Measurements from ENCODE around the gene ITGA11.

Gene ITGA11

GRCh38 chr15:68447976-68448755, 16.2 kb upstream of the ITGA11 start:
- Histone ChIP-seq H3K36me3 (ENCODE audit: control insufficient read depth in 2 of 2, insufficient read depth in 2 of 2, low read length in 2 of 2) (no peaks in the 10 kb centered on the region), H3K9me3 (ENCODE audit: control insufficient read depth in 2 of 2, low read length in 2 of 2) (peaks cover 0 to 3% of the 10 kb centered on the region in 2 donors), H3K4me1 (ENCODE audit: control insufficient read depth, insufficient read depth, low read length) (no peaks in the 10 kb centered on the region), H3K4me3 (ENCODE audit: low read length in 2 of 2) (no peak overlapping the region), H3K27me3 (ENCODE audit: control insufficient read depth in 1 of 2, insufficient read depth in 2 of 2, low read length in 2 of 2) (peaks cover 7 to 14% of the 10 kb centered on the region in 2 donors), H3K9ac (ENCODE audit: low read length in 2 of 2) (no peak overlapping the region), H3K27ac (ENCODE audit: low read length) (no peak overlapping the region)

GRCh38 chr15:68447209-68447608, 15.2 kb upstream of the ITGA11 start:
- no peaks in the 10 kb centered on the region for H3K36me3 ChIP-seq (ENCODE audit: control insufficient read depth in 2 of 2, insufficient read depth in 2 of 2, low read length in 2 of 2)
- no peak overlapping the region for H3K4me3 ChIP-seq (ENCODE audit: low read length in 2 of 2)
- H3K27me3 ChIP-seq (ENCODE audit: control insufficient read depth in 1 of 2, insufficient read depth in 2 of 2, low read length in 2 of 2), result peaks cover 7 to 14% of the 10 kb centered on the region in 2 donors
- H3K27ac ChIP-seq (ENCODE audit: low read length), result no peak overlapping the region
- H3K9ac ChIP-seq (ENCODE audit: low read length in 2 of 2), result no peak overlapping the region
- H3K4me1 ChIP-seq (ENCODE audit: control insufficient read depth, insufficient read depth, low read length), result no peaks in the 10 kb centered on the region
- H3K9me3 ChIP-seq (ENCODE audit: control insufficient read depth in 2 of 2, low read length in 2 of 2), result peaks cover 0 to 3% of the 10 kb centered on the region in 2 donors

- Histone ChIP-seq H3K27ac (ENCODE audit: low read length) (no peak overlapping the region), H3K9ac (ENCODE audit: low read length in 2 of 2) (no peak overlapping the region), H3K27me3 (ENCODE audit: control insufficient read depth in 1 of 2, insufficient read depth in 2 of 2, low read length in 2 of 2) (peaks cover 7 to 14% of the 10 kb centered on the region in 2 donors), H3K4me1 (ENCODE audit: control insufficient read depth, insufficient read depth, low read length) (peaks cover 3% of the 10 kb centered on the region), H3K9me3 (ENCODE audit: control insufficient read depth in 2 of 2, low read length in 2 of 2) (peaks cover 0 to under 1% of the 10 kb centered on the region in 2 donors), H3K36me3 (ENCODE audit: control insufficient read depth in 2 of 2, insufficient read depth in 2 of 2, low read length in 2 of 2) (no peaks in the 10 kb centered on the region), H3K4me3 (ENCODE audit: low read length in 2 of 2) (no peak overlapping the region)
These were observed 13.4 kb upstream of the ITGA11 start for GRCh38 chr15:68445351-68445750.

GRCh38 chr15:68444336-68444735, 12.4 kb upstream of the ITGA11 start:
- no peaks in the 10 kb centered on the region for H3K36me3 ChIP-seq (ENCODE audit: control insufficient read depth in 2 of 2, insufficient read depth in 2 of 2, low read length in 2 of 2)
- no peak overlapping the region for H3K27ac ChIP-seq (ENCODE audit: low read length)
- no peaks in the 10 kb centered on the region for H3K9me3 ChIP-seq (ENCODE audit: control insufficient read depth in 2 of 2, low read length in 2 of 2)
- no peak overlapping the region for H3K4me3 ChIP-seq (ENCODE audit: low read length in 2 of 2)
- H3K27me3 ChIP-seq (ENCODE audit: control insufficient read depth in 1 of 2, insufficient read depth in 2 of 2, low read length in 2 of 2), result peaks cover 3 to 11% of the 10 kb centered on the region in 2 donors
- H3K4me1 ChIP-seq (ENCODE audit: control insufficient read depth, insufficient read depth, low read length), result peaks cover 8% of the 10 kb centered on the region
- no peak overlapping the region for H3K9ac ChIP-seq (ENCODE audit: low read length in 2 of 2)

- Histone ChIP-seq H3K4me1 (ENCODE audit: control insufficient read depth, insufficient read depth, low read length) (peaks cover 8% of the 10 kb centered on the region), H3K27ac (ENCODE audit: low read length) (no peak overlapping the region), H3K27me3 (ENCODE audit: control insufficient read depth in 1 of 2, insufficient read depth in 2 of 2, low read length in 2 of 2) (peaks cover 3 to 6% of the 10 kb centered on the region in 2 donors), H3K9ac (ENCODE audit: low read length in 2 of 2) (no peak overlapping the region), H3K9me3 (ENCODE audit: control insufficient read depth in 2 of 2, low read length in 2 of 2) (no peaks in the 10 kb centered on the region), H3K4me3 (ENCODE audit: low read length in 2 of 2) (no peak overlapping the region), H3K36me3 (ENCODE audit: control insufficient read depth in 2 of 2, insufficient read depth in 2 of 2, low read length in 2 of 2) (no peaks in the 10 kb centered on the region)
These were observed 10.9 kb upstream of the ITGA11 start for GRCh38 chr15:68442903-68443302.

- Histone ChIP-seq H3K36me3 (ENCODE audit: control insufficient read depth in 2 of 2, insufficient read depth in 2 of 2, low read length in 2 of 2) (no peaks in the 10 kb centered on the region), H3K4me3 (ENCODE audit: low read length in 2 of 2) (no peak overlapping the region), H3K27me3 (ENCODE audit: control insufficient read depth in 1 of 2, insufficient read depth in 2 of 2, low read length in 2 of 2) (peaks cover under 1 to 7% of the 10 kb centered on the region in 2 donors), H3K9ac (ENCODE audit: low read length in 2 of 2) (no peak overlapping the region), H3K9me3 (ENCODE audit: control insufficient read depth in 2 of 2, low read length in 2 of 2) (no peaks in the 10 kb centered on the region), H3K27ac (ENCODE audit: low read length) (no peak overlapping the region), H3K4me1 (ENCODE audit: control insufficient read depth, insufficient read depth, low read length) (peaks cover 8% of the 10 kb centered on the region)
These were observed 10.1 kb upstream of the ITGA11 start for GRCh38 chr15:68442041-68442440.

GRCh38 chr15:68441045-68441743, 9.2 kb upstream of the ITGA11 start:
- no peak overlapping the region for H3K27ac ChIP-seq (ENCODE audit: low read length)

GRCh38 chr15:68440136-68440535, 8.2 kb upstream of the ITGA11 start:
- Histone ChIP-seq H3K4me3 (ENCODE audit: low read length in 2 of 2) (no peak overlapping the region), H3K9ac (ENCODE audit: low read length in 2 of 2) (no peak overlapping the region), H3K36me3 (ENCODE audit: control insufficient read depth in 2 of 2, insufficient read depth in 2 of 2, low read length in 2 of 2) (no peaks in the 10 kb centered on the region), H3K4me1 (ENCODE audit: control insufficient read depth, insufficient read depth, low read length) (peaks cover 8% of the 10 kb centered on the region), H3K27ac (ENCODE audit: low read length) (no peak overlapping the region), H3K9me3 (ENCODE audit: control insufficient read depth in 2 of 2, low read length in 2 of 2) (no peaks in the 10 kb centered on the region), H3K27me3 (ENCODE audit: control insufficient read depth in 1 of 2, insufficient read depth in 2 of 2, low read length in 2 of 2) (peaks cover 0 to 4% of the 10 kb centered on the region in 2 donors)

More at GRCh38 chr15:68441045-68441743, 9.2 kb upstream of the ITGA11 start:
- H3K9me3 ChIP-seq (ENCODE audit: control insufficient read depth in 2 of 2, low read length in 2 of 2), result no peaks in the 10 kb centered on the region
- peaks cover 8% of the 10 kb centered on the region for H3K4me1 ChIP-seq (ENCODE audit: control insufficient read depth, insufficient read depth, low read length)
- no peaks in the 10 kb centered on the region for H3K36me3 ChIP-seq (ENCODE audit: control insufficient read depth in 2 of 2, insufficient read depth in 2 of 2, low read length in 2 of 2)
- no peak overlapping the region for H3K9ac ChIP-seq (ENCODE audit: low read length in 2 of 2)
- no peak overlapping the region for H3K4me3 ChIP-seq (ENCODE audit: low read length in 2 of 2)
- peaks cover 0 to 4% of the 10 kb centered on the region in 2 donors for H3K27me3 ChIP-seq (ENCODE audit: control insufficient read depth in 1 of 2, insufficient read depth in 2 of 2, low read length in 2 of 2)

GRCh38 chr15:68439506-68439905, 7.5 kb upstream of the ITGA11 start:
- no peak overlapping the region for H3K9ac ChIP-seq (ENCODE audit: low read length in 2 of 2)
- H3K36me3 ChIP-seq (ENCODE audit: control insufficient read depth in 2 of 2, insufficient read depth in 2 of 2, low read length in 2 of 2), result no peaks in the 10 kb centered on the region
- no peak overlapping the region for H3K4me3 ChIP-seq (ENCODE audit: low read length in 2 of 2)
- H3K9me3 ChIP-seq (ENCODE audit: control insufficient read depth in 2 of 2, low read length in 2 of 2), result no peaks in the 10 kb centered on the region
- peaks cover 0 to 4% of the 10 kb centered on the region in 2 donors for H3K27me3 ChIP-seq (ENCODE audit: control insufficient read depth in 1 of 2, insufficient read depth in 2 of 2, low read length in 2 of 2)
- peaks cover 8% of the 10 kb centered on the region for H3K4me1 ChIP-seq (ENCODE audit: control insufficient read depth, insufficient read depth, low read length)
- H3K27ac ChIP-seq (ENCODE audit: low read length), result no peak overlapping the region

- H3K9ac ChIP-seq (ENCODE audit: low read length in 2 of 2), result no peak overlapping the region
- no peaks in the 10 kb centered on the region for H3K9me3 ChIP-seq (ENCODE audit: control insufficient read depth in 2 of 2, low read length in 2 of 2)
- no peaks in the 10 kb centered on the region for H3K36me3 ChIP-seq (ENCODE audit: control insufficient read depth in 2 of 2, insufficient read depth in 2 of 2, low read length in 2 of 2)
- peaks cover 21% of the 10 kb centered on the region in 2 donors for H3K27me3 ChIP-seq (ENCODE audit: control insufficient read depth in 1 of 2, insufficient read depth in 2 of 2, low read length in 2 of 2)
- H3K27ac ChIP-seq (ENCODE audit: low read length), result no peak overlapping the region
- H3K4me1 ChIP-seq (ENCODE audit: control insufficient read depth, insufficient read depth, low read length), result peaks cover 13% of the 10 kb centered on the region
- no peak overlapping the region for H3K4me3 ChIP-seq (ENCODE audit: low read length in 2 of 2)
These were observed 4.7 kb upstream of the ITGA11 start for GRCh38 chr15:68436680-68437079.

GRCh38 chr15:68435966-68436365, 4.0 kb upstream of the ITGA11 start:
- Histone ChIP-seq H3K27ac (ENCODE audit: low read length) (no peak overlapping the region), H3K27me3 (ENCODE audit: control insufficient read depth in 1 of 2, insufficient read depth in 2 of 2, low read length in 2 of 2) (peaks cover 21 to 26% of the 10 kb centered on the region in 2 donors), H3K4me1 (ENCODE audit: control insufficient read depth, insufficient read depth, low read length) (peaks cover 18% of the 10 kb centered on the region), H3K4me3 (ENCODE audit: low read length in 2 of 2) (no peak overlapping the region), H3K9ac (ENCODE audit: low read length in 2 of 2) (no peak overlapping the region), H3K9me3 (ENCODE audit: control insufficient read depth in 2 of 2, low read length in 2 of 2) (no peaks in the 10 kb centered on the region), H3K36me3 (ENCODE audit: control insufficient read depth in 2 of 2, insufficient read depth in 2 of 2, low read length in 2 of 2) (no peaks in the 10 kb centered on the region)
